Ovary (tissue), 9 donors: Measurements from ENCODE around the gene PCDHA1. TPM values are rescaled to one million over a fixed set of nuclear protein-coding genes. Genes with fewer than 3 reads are reported as not detected.
"Not testable (repeated sequence)": the region's sequence is repeated elsewhere in the genome, so short reads cannot be mapped to it uniquely, and the experiment has no call there.

Experiments used
- DNase-seq, 5 donors: peaks; one replicate each; pipeline ENCODE4 v3.0.0-alpha.2; 2019 to 2020
- H3K27ac ChIP-seq, 2 donors: fragments of 200-600 bp; one replicate each; pipeline versions ENCODE4 v1.5.1 to v1.8.0; 2019 to 2022
- H3K27me3 ChIP-seq: fragments of 200-600 bp; one replicate; pipeline ENCODE4 v1.8.0; 2022
- H3K36me3 ChIP-seq: fragments of 200-600 bp; sonication (generic); one replicate; pipeline ENCODE4 v1.5.1; 2019
- H3K4me1 ChIP-seq: one replicate; pipeline ENCODE4 v1.8.1; 2013; ENCODE audit warnings: mild to moderate bottlenecking, moderate library complexity; ENCODE audit not compliant: insufficient read depth
- H3K4me3 ChIP-seq: fragments of 200-600 bp; sonication (generic); one replicate; pipeline ENCODE4 v1.5.1; 2017
- H3K9me3 ChIP-seq, 2 donors: fragments of 200-600 bp in 1 of 2; sonication (generic) in 1 of 2; one replicate each; pipeline versions ENCODE4 v1.5.1 to v1.8.1; 2013 to 2019; ENCODE audit warnings: mild to moderate bottlenecking in 1 of 2, moderate library complexity in 1 of 2
- EP300 ChIP-seq: sonication (generic); formaldehyde crosslinking; IDR thresholded peaks from one replicate; pipeline ENCODE4 v1.6.1; 2017; ENCODE audit warnings: antibody characterized with exemption
- POLR2A ChIP-seq: fragments of 450-650 bp; IDR thresholded peaks from one replicate; pipeline ENCODE4 v1.6.1; 2017; ENCODE audit warnings: antibody characterized with exemption, mild to moderate bottlenecking, moderate library complexity
- WGBS, 3 donors: extraction: QIAGEN DNeasy Blood & Tissue Kit in 1 of 3; methylation state at CpG; one replicate each; pipeline versions ENCODE4 v1.1.5 to v1.1.7; 2013 to 2017; 5-methylcytosine and 5-hydroxymethylcytosine counted together
- intact Hi-C, 4 donors: fragments of 100-400 bp; cut with DNase I; formaldehyde crosslinking; loops; one replicate each; pipeline versions ENCODE4 v1.11.0 to v1.15.1; 2022 to 2023
- polyA plus RNA-seq, 2 donors: library from polyadenylated mRNA; stranded (reverse); fragments of 200-250 nt in 1 of 2; fragments of 350-450 nt in 1 of 2; fragmentation: Illumina TruSeq in 1 of 2; extraction: RNeasy Lipid Tissue Mini Kit (QIAGEN cat#74804) in 1 of 2; gene quantifications; one replicate each; pipeline ENCODE4 v1.2.3, GENCODE V29; 2013 to 2014
- total RNA-seq, 7 donors: library from RNA; depleted of rRNA in 2 of 7; stranded (reverse); fragments of >200 nt in 2 of 7; fragmentation: NEBNext Ultra II Directional in 3 of 7; extraction: Animal tissue kit (Norgen Biotek cat#: 25700) in 3 of 7; gene quantifications; one replicate each; pipeline versions ENCODE4 v1.1.0 to v1.2.4, GENCODE V29; 2016 to 2023
- TF ChIP-seq, protein P1 (sequence below), 3 donors: fragments of 450-650 bp in 2 of 3; fragments of 200-600 bp in 1 of 3; IDR thresholded peaks; one replicate each; pipeline versions ENCODE4 v1.5.1 to v1.8.0; 2016 to 2022; ENCODE audit warnings: antibody characterized with exemption in 3 of 3, mild to moderate bottlenecking in 1 of 3
- donor health status: DM: no; HTN: no; CAD: no; lungs with moderate emphysema.
- donor health status: DM: no; HTN: no; CAD: no.
- donor health status: Bipolar disorder and iron deficiency.
- donor health status: DM: yes; HTN: yes; CAD: no.
- donor health status: DM: no; HTN: no; CAD: no.
- donor health status: DM: yes; HTN: yes; CAD: no.

PCDHA1 gene
- total and polyA plus RNA-seq, 9 donors, result 0.05 TPM; not detected in 8

DNA sequence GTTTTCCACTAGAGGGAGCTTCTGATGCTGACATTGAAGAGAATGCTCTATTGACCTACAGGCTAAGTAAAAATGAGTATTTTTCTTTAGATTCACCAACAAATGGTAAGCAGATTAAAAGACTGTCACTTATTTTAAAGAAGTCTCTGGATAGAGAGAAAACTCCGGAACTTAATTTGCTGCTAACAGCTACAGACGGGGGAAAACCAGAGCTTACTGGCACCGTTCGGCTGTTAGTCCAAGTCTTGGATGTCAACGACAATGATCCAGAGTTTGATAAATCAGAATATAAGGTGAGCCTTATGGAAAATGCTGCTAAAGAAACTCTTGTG, 83.6 kb downstream of the PCDHA1 start:
- WGBS, 3 donors, result 53 to 63% (median 58%) methylated on average over 5 of the region's 5 CpGs
- Histone ChIP-seq H3K27ac (no peak overlapping the region), H3K4me1 (no peaks in the 10 kb centered on the region), H3K4me3 (no peak overlapping the region), H3K27me3 (no peaks in the 10 kb centered on the region), H3K36me3 (no peaks in the 10 kb centered on the region), H3K9me3 (peaks cover 0 to 18% of the 10 kb centered on the region in 2 donors)
- TF ChIP-seq POLR2A (no peak), EP300 (no peak)
- TF ChIP-seq, protein P1, sequence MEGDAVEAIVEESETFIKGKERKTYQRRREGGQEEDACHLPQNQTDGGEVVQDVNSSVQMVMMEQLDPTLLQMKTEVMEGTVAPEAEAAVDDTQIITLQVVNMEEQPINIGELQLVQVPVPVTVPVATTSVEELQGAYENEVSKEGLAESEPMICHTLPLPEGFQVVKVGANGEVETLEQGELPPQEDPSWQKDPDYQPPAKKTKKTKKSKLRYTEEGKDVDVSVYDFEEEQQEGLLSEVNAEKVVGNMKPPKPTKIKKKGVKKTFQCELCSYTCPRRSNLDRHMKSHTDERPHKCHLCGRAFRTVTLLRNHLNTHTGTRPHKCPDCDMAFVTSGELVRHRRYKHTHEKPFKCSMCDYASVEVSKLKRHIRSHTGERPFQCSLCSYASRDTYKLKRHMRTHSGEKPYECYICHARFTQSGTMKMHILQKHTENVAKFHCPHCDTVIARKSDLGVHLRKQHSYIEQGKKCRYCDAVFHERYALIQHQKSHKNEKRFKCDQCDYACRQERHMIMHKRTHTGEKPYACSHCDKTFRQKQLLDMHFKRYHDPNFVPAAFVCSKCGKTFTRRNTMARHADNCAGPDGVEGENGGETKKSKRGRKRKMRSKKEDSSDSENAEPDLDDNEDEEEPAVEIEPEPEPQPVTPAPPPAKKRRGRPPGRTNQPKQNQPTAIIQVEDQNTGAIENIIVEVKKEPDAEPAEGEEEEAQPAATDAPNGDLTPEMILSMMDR (IDR thresholded peaks at IDR 0.05), result no peak
- DNase-seq, result no peak
- intact Hi-C loops, result no loop called here

- Histone ChIP-seq H3K4me3 (no peak overlapping the region), H3K36me3 (no peaks in the 10 kb centered on the region), H3K9me3 (peaks cover 0 to 18% of the 10 kb centered on the region in 2 donors), H3K27ac (no peak overlapping the region), H3K4me1 (no peaks in the 10 kb centered on the region), H3K27me3 (no peaks in the 10 kb centered on the region)
- TF ChIP-seq, protein P1 (IDR thresholded peaks at IDR 0.05), result no peak
- TF ChIP-seq EP300 (no peak), POLR2A (no peak)
- intact Hi-C loops, result no loop called here
- no peak for DNase-seq
- WGBS, 3 donors, result 35 to 54% (median 51%) methylated on average over 111 to 114 of the region's 114 CpGs
These were observed 84.6 kb downstream of the PCDHA1 start for GRCh38 chr5:140870221-140871201.

DNA sequence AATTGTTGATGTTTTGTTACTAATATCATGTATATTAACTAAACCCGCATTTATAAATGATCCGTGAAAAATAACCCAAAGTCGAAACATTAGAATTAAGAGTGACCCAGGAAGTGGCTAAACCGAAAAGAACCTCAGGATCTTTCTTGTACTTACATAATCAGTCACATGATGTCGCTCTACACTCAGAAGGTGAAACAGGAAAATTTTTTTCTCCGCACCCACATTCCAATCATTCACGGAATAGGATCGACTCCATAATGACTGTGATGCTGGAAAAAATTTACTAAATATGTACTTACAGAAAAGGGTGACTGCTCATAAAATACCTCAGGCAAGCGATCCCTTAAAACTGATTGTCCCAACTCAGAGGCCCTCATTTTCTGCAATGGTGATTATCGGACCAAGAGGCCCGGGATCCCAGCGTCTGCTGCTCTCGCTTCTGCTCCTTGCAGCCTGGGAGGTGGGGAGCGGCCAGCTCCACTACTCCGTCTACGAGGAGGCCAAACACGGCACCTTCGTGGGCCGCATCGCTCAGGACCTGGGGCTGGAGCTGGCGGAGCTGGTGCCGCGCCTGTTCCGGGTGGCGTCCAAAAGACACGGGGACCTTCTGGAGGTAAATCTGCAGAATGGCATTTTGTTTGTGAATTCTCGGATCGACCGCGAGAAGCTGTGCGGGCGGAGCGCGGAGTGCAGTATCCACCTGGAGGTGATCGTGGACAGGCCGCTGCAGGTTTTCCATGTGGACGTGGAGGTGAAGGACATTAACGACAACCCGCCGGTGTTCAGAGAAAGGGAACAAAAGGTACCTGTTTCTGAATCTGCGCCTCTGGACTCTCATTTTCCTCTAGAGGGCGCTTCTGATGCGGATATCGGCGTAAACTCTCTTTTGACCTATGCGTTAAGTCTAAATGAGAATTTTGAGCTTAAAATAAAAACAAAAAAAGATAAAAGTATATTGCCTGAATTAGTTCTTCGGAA, 89.4 kb downstream of the PCDHA1 start, which contains the start of gene PCDHA12:
Gene PCDHA12 (plus strand): TSS at position 224 of the 981 bp plus-strand sequence. CDS start 165 bp downstream, at position 389.
- WGBS, 3 donors, result 11 to 27% (median 16%) methylated on average over 45 to 47 of the region's 47 CpGs
- Histone ChIP-seq H3K27me3 (no peaks in the 10 kb centered on the region), H3K4me1 (no peaks in the 10 kb centered on the region), H3K4me3 (no peak within 1 kb of the TSS), H3K9me3 (peaks cover 0 to 20% of the 10 kb centered on the region in 2 donors), H3K27ac (no peak within 1 kb of the TSS), H3K36me3 (no peaks in the 10 kb centered on the region)
- no peak for DNase-seq
- TF ChIP-seq EP300, result no peak
- TF ChIP-seq, protein P1 (IDR thresholded peaks at IDR 0.05), result no peak
- TF ChIP-seq POLR2A, result no peak
- intact Hi-C loops, result no loop called here

DNA sequence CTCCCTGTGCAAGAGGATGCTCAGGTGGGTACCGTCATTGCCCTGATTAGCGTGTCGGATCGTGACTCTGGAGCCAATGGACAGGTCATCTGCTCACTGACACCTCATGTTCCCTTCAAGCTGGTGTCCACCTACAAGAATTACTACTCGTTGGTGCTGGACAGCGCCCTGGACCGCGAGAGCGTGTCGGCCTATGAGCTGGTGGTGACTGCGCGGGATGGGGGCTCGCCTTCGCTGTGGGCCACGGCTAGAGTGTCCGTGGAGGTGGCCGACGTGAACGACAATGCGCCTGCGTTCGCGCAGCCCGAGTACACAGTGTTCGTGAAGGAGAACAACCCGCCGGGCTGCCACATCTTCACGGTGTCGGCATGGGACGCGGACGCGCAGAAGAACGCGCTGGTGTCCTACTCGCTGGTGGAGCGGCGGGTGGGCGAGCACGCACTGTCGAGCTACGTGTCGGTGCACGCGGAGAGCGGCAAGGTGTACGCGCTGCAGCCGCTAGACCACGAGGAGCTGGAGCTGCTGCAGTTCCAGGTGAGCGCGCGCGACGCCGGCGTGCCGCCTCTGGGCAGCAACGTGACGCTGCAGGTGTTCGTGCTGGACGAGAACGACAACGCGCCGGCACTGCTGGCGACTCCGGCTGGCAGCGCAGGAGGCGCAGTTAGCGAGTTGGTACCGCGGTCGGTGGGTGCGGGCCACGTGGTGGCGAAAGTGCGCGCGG, 90.8 kb downstream of the PCDHA1 start:
- H3K27ac ChIP-seq, H3K4me3 ChIP-seq, DNase-seq, H3K27me3 ChIP-seq, H3K36me3 ChIP-seq, H3K4me1 ChIP-seq, intact Hi-C loops: not testable (repeated sequence)
- 29 to 45% (median 39%) methylated on average over 80 of the region's 80 CpGs for WGBS, 3 donors
- peaks cover 0 to 11% of the 10 kb centered on the region in 2 donors for H3K9me3 ChIP-seq
